Type B pancreatic cell (in vitro differentiated cells): Measurements from ENCODE around the gene ORAI2. TPM values are rescaled to one million over a fixed set of nuclear protein-coding genes. Genes with fewer than 3 reads are reported as not detected.

Experiments used
- DNase-seq: peaks from one replicate; pipeline ENCODE4 v3.0.0; 2021; ENCODE audit warnings: mixed read lengths; ENCODE audit not compliant: unreplicated experiment; ENCODE audit errors: extremely low spot score
- H3K27ac Mint-ChIP-seq: 2 replicates; pipeline ENCODE4 v1.8.0; 2021; ENCODE audit warnings: mild to moderate bottlenecking, mixed read lengths
- H3K27me3 Mint-ChIP-seq: 2 replicates; pipeline ENCODE4 v1.8.0; 2021; ENCODE audit warnings: mixed read lengths
- H3K36me3 Mint-ChIP-seq: 2 replicates; pipeline ENCODE4 v1.8.0; 2021; ENCODE audit warnings: mixed read lengths
- H3K4me1 Mint-ChIP-seq: one replicate; pipeline ENCODE4 v1.8.0; 2021; ENCODE audit warnings: mixed read lengths; ENCODE audit not compliant: unreplicated experiment
- H3K4me3 Mint-ChIP-seq: 2 replicates; pipeline ENCODE4 v1.8.0; 2021; ENCODE audit warnings: mild to moderate bottlenecking, mixed read lengths
- H3K9me3 Mint-ChIP-seq: 2 replicates; pipeline ENCODE4 v1.8.0; 2021; ENCODE audit warnings: mixed read lengths
- CTCF ChIP-seq: fragments of 200-600 bp; sonication (generic); conservative IDR thresholded peaks from 2 replicates; pipeline ENCODE4 v1.5.0; 2021; ENCODE audit warnings: antibody characterized with exemption, mild to moderate bottlenecking
- total RNA-seq: library from RNA; stranded (reverse); gene quantifications from 2 replicates; pipeline ENCODE4 v1.2.1, GENCODE V29; 2021; ENCODE audit warnings: low replicate concordance

The ORAI2 gene
- total RNA-seq, 1 donor from 2014 or later = 34.9 TPM

DNA sequence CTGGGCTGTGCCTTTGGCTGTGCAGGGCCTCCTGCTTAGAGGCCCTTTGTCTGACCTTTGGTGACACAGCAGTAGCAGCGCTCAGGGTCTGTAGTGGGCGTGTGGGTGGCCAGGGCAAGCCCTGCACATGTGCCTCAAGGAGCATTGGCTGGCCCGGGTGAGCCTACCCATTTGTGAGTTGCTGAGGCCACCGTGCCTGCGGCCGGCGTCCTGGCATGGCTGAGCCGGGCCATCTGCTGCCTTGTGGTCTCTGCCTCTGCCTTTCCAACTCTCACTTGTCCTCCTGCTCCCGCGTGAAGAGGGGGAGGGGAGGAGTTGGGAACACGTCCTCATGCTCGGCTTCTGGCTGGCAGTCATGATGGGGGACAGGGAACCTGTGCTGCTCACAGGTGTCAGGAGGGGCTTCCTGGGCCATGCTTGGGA is 9.2 kb upstream of the ORAI2 start:
- TF ChIP-seq CTCF = no peak
- DNase-seq = no peak
- no peaks in the 10 kb centered on the region for H3K4me1 Mint-ChIP-seq
- no peaks in the 10 kb centered on the region for H3K27me3 Mint-ChIP-seq
- no peak overlapping the region for H3K27ac Mint-ChIP-seq
- H3K36me3 Mint-ChIP-seq = peaks cover 11% of the 10 kb centered on the region
- H3K4me3 Mint-ChIP-seq = no peak overlapping the region
- H3K9me3 Mint-ChIP-seq = no peaks in the 10 kb centered on the region

- Mint-ChIP-seq H3K9me3 (no peaks in the 10 kb centered on the region), H3K27ac (no peak overlapping the region)
Observed at GRCh38 chr7:102424787-102425218, 8.6 kb upstream of the ORAI2 start.

DNA sequence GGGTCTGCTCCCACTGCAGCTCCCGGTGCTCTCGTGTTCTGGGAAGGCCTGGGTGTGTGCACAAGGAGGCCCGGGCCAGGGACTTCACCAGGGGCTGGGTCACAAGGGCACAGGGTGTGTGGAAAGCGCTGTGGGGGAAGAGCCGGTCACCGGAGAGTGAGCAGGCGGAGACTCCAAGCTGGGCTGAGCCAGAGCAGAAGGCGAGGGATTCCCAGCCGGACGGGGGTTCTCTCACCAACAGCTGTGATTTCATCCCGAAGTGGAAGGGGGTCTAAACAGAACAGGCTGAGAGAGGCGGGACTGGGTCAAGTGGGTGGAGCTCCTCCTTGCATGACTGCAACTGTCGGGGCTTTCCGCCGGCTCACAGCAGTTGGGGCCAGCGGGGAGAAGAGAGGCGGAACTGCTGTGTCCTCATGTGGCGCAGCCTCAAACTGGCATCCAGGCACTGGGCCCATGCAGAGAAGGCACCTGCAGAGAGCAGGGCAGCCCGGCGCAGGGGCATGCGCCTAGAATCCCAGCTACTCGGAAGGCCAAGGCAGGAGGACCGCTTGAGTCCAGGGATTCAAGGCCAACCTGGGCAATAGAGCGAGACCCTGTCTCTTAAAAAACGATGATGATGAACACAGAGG is 7.6 kb upstream of the ORAI2 start:
- no peaks in the 10 kb centered on the region for H3K4me1 Mint-ChIP-seq
- no peak overlapping the region for H3K27ac Mint-ChIP-seq
- H3K4me3 Mint-ChIP-seq = no peak overlapping the region
- H3K9me3 Mint-ChIP-seq = no peaks in the 10 kb centered on the region
- DNase-seq = no peak
- no peaks in the 10 kb centered on the region for H3K27me3 Mint-ChIP-seq
- peaks cover 3% of the 10 kb centered on the region for H3K36me3 Mint-ChIP-seq
- TF ChIP-seq CTCF = no peak

More at GRCh38 chr7:102424787-102425218, 8.6 kb upstream of the ORAI2 start:
- no peaks in the 10 kb centered on the region for H3K4me1 Mint-ChIP-seq
- no peak for DNase-seq
- peaks cover 11% of the 10 kb centered on the region for H3K36me3 Mint-ChIP-seq
- TF ChIP-seq CTCF = no peak
- no peak overlapping the region for H3K4me3 Mint-ChIP-seq
- H3K27me3 Mint-ChIP-seq = no peaks in the 10 kb centered on the region

DNA sequence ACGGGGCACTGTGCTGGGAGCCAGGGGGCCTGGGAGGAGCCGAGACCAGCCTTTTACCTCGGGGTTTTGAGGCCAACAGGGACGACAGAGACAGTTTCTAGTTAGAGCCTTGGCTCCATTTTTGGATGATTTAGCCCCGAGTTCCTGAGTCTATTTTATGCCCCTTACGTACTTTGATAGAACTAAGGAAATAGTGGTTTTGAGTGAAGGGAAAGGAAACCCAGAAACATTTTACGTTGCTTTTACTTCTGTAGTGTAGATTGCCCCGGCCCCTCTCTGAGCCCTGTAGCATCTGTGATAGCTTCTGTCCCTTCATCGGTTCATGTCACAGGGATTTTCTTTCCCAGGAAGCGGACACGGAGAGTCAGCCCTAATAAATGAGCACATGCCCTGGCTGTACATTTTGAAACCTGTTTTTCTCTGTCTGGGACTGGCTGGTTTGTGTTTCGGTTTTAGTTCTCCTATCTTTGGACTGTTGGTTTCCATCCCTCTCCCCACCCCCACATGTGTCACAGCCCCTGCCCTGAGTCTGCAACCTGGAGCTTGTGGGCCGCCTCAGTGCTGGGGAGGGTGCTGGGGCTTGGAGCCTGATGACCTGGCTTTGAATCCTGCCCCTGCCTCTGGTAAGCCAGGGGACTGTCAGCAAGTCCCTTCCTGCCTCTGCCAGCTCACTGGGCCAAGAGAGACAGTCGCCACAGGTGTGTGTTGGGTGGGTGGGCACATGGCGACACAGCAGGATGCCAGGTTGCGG is 6.9 kb upstream of the ORAI2 start:
- H3K9me3 Mint-ChIP-seq = no peaks in the 10 kb centered on the region
- DNase-seq = no peak
- no peak overlapping the region for H3K4me3 Mint-ChIP-seq
- no peaks in the 10 kb centered on the region for H3K36me3 Mint-ChIP-seq
- H3K4me1 Mint-ChIP-seq = no peaks in the 10 kb centered on the region
- H3K27me3 Mint-ChIP-seq = no peaks in the 10 kb centered on the region
- H3K27ac Mint-ChIP-seq = no peak overlapping the region
- no peak for TF ChIP-seq CTCF

DNA sequence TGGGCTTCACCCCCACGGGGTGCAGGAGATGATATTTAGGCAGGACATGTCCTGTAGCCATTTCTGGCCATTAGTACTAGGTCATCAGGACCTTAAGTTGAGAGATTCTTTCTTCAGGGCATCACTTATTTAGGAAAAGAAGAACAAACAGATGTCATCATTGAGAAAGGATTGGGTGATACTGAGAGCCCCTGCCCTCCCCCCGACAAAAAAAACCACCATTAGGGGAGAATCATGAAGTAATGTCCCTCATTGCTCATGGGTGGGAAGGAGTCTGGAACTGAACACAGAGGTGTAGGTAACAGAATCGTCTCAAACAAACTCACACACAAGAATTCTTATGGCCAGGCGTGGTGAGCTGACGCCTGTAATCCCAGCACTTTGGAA is 6.4 kb upstream of the ORAI2 start:
- no peak for TF ChIP-seq CTCF
- Mint-ChIP-seq H3K27me3 (no peaks in the 10 kb centered on the region), H3K36me3 (no peaks in the 10 kb centered on the region), H3K4me1 (peaks cover 4% of the 10 kb centered on the region), H3K4me3 (no peak overlapping the region), H3K27ac (no peak overlapping the region), H3K9me3 (no peaks in the 10 kb centered on the region)
- no peak for DNase-seq
